H1 (cell line): ENCODE results near the gene ZNF282. TPM values are rescaled to one million over a fixed set of nuclear protein-coding genes. Genes with fewer than 3 reads are reported as not detected.
A peak's percentile ranks its signal among the peaks of the same experiment; 100 is the strongest.

ENCODE experiments used
- CTCF ChIA-PET: fragments of 300-600 bp; sonication (Branson Sonifier 250); formaldehyde crosslinking; loops from one replicate; lab custom pipeline; 2021; ENCODE audit not compliant: partially characterized antibody; lab: Charles Lee
- POLR2A ChIA-PET: fragments of 300-600 bp; sonication (Branson Sonifier 250); formaldehyde crosslinking; loops from one replicate; lab custom pipeline; 2021; ENCODE audit warnings: inconsistent platforms; ENCODE audit not compliant: partially characterized antibody; lab: Charles Lee
- DNase-seq, 2 experiments: peaks; one replicate each; pipeline versions ENCODE4 v3.0.0 to v3.0.0-alpha.2; 2010 to 2022; ENCODE audit warnings: low spot score in 2 of 2, low read depth in 1 of 2, mixed read lengths in 1 of 2
- FAIRE-seq: peaks from 2 replicates; lab custom pipeline; 2011; peaks lifted over from hg19 to GRCh38; lab: Jason Lieb, UNC
- H2AFZ ChIP-seq: 2 replicates; pipeline ENCODE4 v1.8.1; 2012; ENCODE audit warnings: low read length, inconsistent platforms
- H2AK5ac ChIP-seq: 2 replicates; pipeline ENCODE4 v1.6.1; 2013; ENCODE audit warnings: low read depth, low read length
- H2BK120ac ChIP-seq: replicated peaks from 2 replicates; pipeline ENCODE3; 2013; ENCODE audit warnings: low read depth, low read length, inconsistent platforms
- H2BK12ac ChIP-seq: 2 replicates; pipeline ENCODE4 v1.6.1; 2013; ENCODE audit warnings: low read depth, low read length
- H2BK15ac ChIP-seq: 2 replicates; pipeline ENCODE4 v1.6.1; 2013; ENCODE audit warnings: low read length
- H2BK20ac ChIP-seq: 2 replicates; pipeline ENCODE4 v1.6.1; 2013; ENCODE audit warnings: low read length
- H2BK5ac ChIP-seq: 2 replicates; pipeline ENCODE4 v1.6.1; 2013; ENCODE audit warnings: low read depth, low read length
- H3K14ac ChIP-seq: 2 replicates; pipeline ENCODE4 v1.6.1; 2013; ENCODE audit warnings: inconsistent platforms; ENCODE audit not compliant: insufficient read length
- H3K18ac ChIP-seq: 2 replicates; pipeline ENCODE4 v1.6.1; 2013; ENCODE audit warnings: low read length; ENCODE audit errors: extremely low read depth
- H3K23ac ChIP-seq: 2 replicates; pipeline ENCODE4 v1.6.1; 2013; ENCODE audit warnings: inconsistent platforms; ENCODE audit not compliant: insufficient read length
- H3K23me2 ChIP-seq: 2 replicates; pipeline ENCODE4 v1.6.1; 2013; ENCODE audit warnings: low read depth, low read length
- H3K27ac ChIP-seq: 2 replicates; pipeline ENCODE4 v1.6.1; 2011; ENCODE audit warnings: low read depth, low read length, inconsistent platforms
- H3K27me3 ChIP-seq, 4 experiments: replicated peaks in 1 of 4; 1 replicate in 1 of 4; 2 replicates in 3 of 4; pipeline versions ENCODE4 v1.6.1 to v1.8.1; 2011 to 2013; ENCODE audit warnings: low read length in 3 of 4, mild to moderate bottlenecking in 3 of 4, inconsistent platforms in 2 of 4, mixed read lengths in 2 of 4, moderate library complexity in 1 of 4; ENCODE audit not compliant: control insufficient read depth in 3 of 4, insufficient read depth in 3 of 4; ENCODE audit errors: extremely low read depth in 1 of 4
- H3K36me3 ChIP-seq, 4 experiments: 2 replicates each; pipeline versions ENCODE4 v1.6.1 to v1.8.1; 2011 to 2013; ENCODE audit warnings: mild to moderate bottlenecking in 4 of 4, low read length in 3 of 4, moderate library complexity in 2 of 4, control low read depth in 1 of 4, inconsistent platforms in 1 of 4; ENCODE audit not compliant: insufficient read depth in 4 of 4, control insufficient read depth in 2 of 4
- H3K4ac ChIP-seq: replicated peaks from 2 replicates; pipeline ENCODE3; 2013; ENCODE audit warnings: low read length, low read depth, mixed read lengths, inconsistent platforms; ENCODE audit not compliant: insufficient read length
- H3K4me1 ChIP-seq, 4 experiments: replicated peaks in 1 of 4; 1 replicate in 1 of 4; 2 replicates in 3 of 4; pipeline versions ENCODE4 v1.6.1 to v1.8.1; 2011 to 2013; ENCODE audit warnings: low read length in 3 of 4, inconsistent platforms in 2 of 4, mixed read lengths in 1 of 4; ENCODE audit not compliant: insufficient read depth in 4 of 4, control insufficient read depth in 3 of 4
- H3K4me2 ChIP-seq, 2 experiments: 2 replicates each; pipeline versions ENCODE4 v1.6.1 to v1.8.1; 2011 to 2013; ENCODE audit warnings: low read depth in 2 of 2, low read length in 2 of 2, control low read depth in 1 of 2, inconsistent platforms in 1 of 2, mild to moderate bottlenecking in 1 of 2; ENCODE audit not compliant: insufficient read depth in 1 of 2
- H3K4me3 ChIP-seq, 4 experiments: fragments of 200-600, 300-600 bp in 1 of 4; sonication (generic), shearing (Covaris generic), sonication (Bioruptor Twin) in 1 of 4; 2 replicates each; pipeline versions ENCODE4 v1.5.1 to v1.8.1; 2011 to 2016; ENCODE audit warnings: low read length in 4 of 4, low read depth in 3 of 4, control low read depth in 2 of 4, inconsistent platforms in 2 of 4, mild to moderate bottlenecking in 2 of 4, mixed read lengths in 1 of 4, moderate library complexity in 1 of 4; ENCODE audit not compliant: insufficient read depth in 2 of 4; ENCODE audit errors: extremely low read depth in 1 of 4
- H3K56ac ChIP-seq: replicated peaks from 2 replicates; pipeline ENCODE3; 2013; ENCODE audit warnings: low read depth, mild to moderate bottlenecking, mixed read lengths, low read length, inconsistent platforms; ENCODE audit not compliant: insufficient read length
- H3K79me1 ChIP-seq: 2 replicates; pipeline ENCODE4 v1.6.1; 2013; ENCODE audit warnings: low read depth, low read length, control low read depth
- H3K79me2 ChIP-seq, 2 experiments: 2 replicates each; pipeline versions ENCODE4 v1.6.1 to v1.8.1; 2012 to 2013; ENCODE audit warnings: low read length in 2 of 2, mild to moderate bottlenecking in 2 of 2, inconsistent platforms in 1 of 2; ENCODE audit not compliant: insufficient read depth in 2 of 2, control insufficient read depth in 1 of 2
- H3K9ac ChIP-seq, 4 experiments: replicated peaks in 1 of 4; 1 replicate in 1 of 4; 2 replicates in 3 of 4; pipeline versions ENCODE4 v1.6.1 to v1.8.1; 2011 to 2013; ENCODE audit warnings: low read depth in 3 of 4, low read length in 3 of 4, control low read depth in 2 of 4, mild to moderate bottlenecking in 2 of 4, moderate library complexity in 2 of 4, inconsistent platforms in 1 of 4; ENCODE audit errors: extremely low read depth in 1 of 4
- H3K9me3 ChIP-seq, 2 experiments: 2 replicates each; pipeline versions ENCODE4 v1.6.1 to v1.8.1; 2012 to 2013; ENCODE audit warnings: mild to moderate bottlenecking in 2 of 2, moderate library complexity in 2 of 2, control low read depth in 1 of 2, inconsistent platforms in 1 of 2, low read depth in 1 of 2, low read length in 1 of 2, mixed read lengths in 1 of 2; ENCODE audit not compliant: insufficient read depth in 2 of 2
- H4K20me1 ChIP-seq, 2 experiments: replicated peaks in 1 of 2; 2 replicates each; pipeline versions ENCODE3 to v1.8.1; 2011 to 2013; ENCODE audit warnings: inconsistent platforms in 2 of 2, low read length in 2 of 2, mild to moderate bottlenecking in 1 of 2; ENCODE audit not compliant: insufficient read depth in 2 of 2, control insufficient read depth in 1 of 2
- H4K5ac ChIP-seq: 2 replicates; pipeline ENCODE4 v1.6.1; 2013; ENCODE audit warnings: low read length, low read depth, mixed read lengths, inconsistent platforms; ENCODE audit not compliant: insufficient read length
- H4K8ac ChIP-seq: 2 replicates; pipeline ENCODE4 v1.8.0; 2013; ENCODE audit warnings: mild to moderate bottlenecking, moderate library complexity, low read length, inconsistent platforms; ENCODE audit not compliant: insufficient read depth; ENCODE audit errors: extremely low read depth
- H4K91ac ChIP-seq: replicated peaks from 2 replicates; pipeline ENCODE3; 2013; ENCODE audit warnings: low read length, mixed read lengths, inconsistent platforms; ENCODE audit not compliant: insufficient read length
- POLR2AphosphoS5 ChIP-seq: IDR thresholded peaks from 2 replicates; pipeline ENCODE4 v1.6.1; 2011; ENCODE audit warnings: low read depth, low read length
- SP4 ChIP-seq: IDR thresholded peaks from 2 replicates; pipeline ENCODE4 v1.6.1; 2012; ENCODE audit warnings: low read length, inconsistent platforms
- WGBS, 2 experiments: shearing (Covaris generic) in 1 of 2; methylation state at CpG; one replicate each; pipeline versions ENCODE4 v1.1.6 to v1.1.7; 2013 to 2015; ENCODE audit warnings: low lambda C conversion rate in 2 of 2, mixed read lengths in 2 of 2, inconsistent platforms in 1 of 2, low coverage in 1 of 2, missing lambda C conversion rate in 1 of 2; ENCODE audit not compliant: insufficient replicate concordance in 2 of 2, insufficient coverage in 1 of 2, insufficient read length in 1 of 2; ENCODE audit errors: extremely low coverage in 1 of 2, missing lambda C conversion rate in 1 of 2; 5-methylcytosine and 5-hydroxymethylcytosine counted together
- polyA plus RNA-seq, 7 experiments: library from polyadenylated mRNA; depleted of rRNA in 3 of 7; stranded (reverse) in 5 of 7; unstranded in 2 of 7; fragments of >200 nt in 5 of 7; fragments of 200-250 nt in 2 of 7; gene quantifications; 1 replicate in 5 of 7; 2 replicates in 1 of 7; 4 replicates in 1 of 7; pipeline versions ENCODE4 v1.2.1 to v1.2.3, GENCODE V29; 2011 to 2013; ENCODE audit warnings: missing spikeins in 2 of 7, mixed read lengths in 2 of 7
- total RNA-seq: library from RNA; stranded (reverse); fragmentation: NEBNext Ultra II Directional; extraction: Animal tissue kit (Norgen Biotek cat#: 25700); gene quantifications from 2 replicates; pipeline ENCODE4 v1.2.1, GENCODE V29; 2021

Gene ZNF282
- total and polyA plus RNA-seq, 2 of the 8 experiments (the other 6 are each of a cell fraction or from before 2014, with no cell fraction given) = 16.9 to 36.3 TPM

DNA sequence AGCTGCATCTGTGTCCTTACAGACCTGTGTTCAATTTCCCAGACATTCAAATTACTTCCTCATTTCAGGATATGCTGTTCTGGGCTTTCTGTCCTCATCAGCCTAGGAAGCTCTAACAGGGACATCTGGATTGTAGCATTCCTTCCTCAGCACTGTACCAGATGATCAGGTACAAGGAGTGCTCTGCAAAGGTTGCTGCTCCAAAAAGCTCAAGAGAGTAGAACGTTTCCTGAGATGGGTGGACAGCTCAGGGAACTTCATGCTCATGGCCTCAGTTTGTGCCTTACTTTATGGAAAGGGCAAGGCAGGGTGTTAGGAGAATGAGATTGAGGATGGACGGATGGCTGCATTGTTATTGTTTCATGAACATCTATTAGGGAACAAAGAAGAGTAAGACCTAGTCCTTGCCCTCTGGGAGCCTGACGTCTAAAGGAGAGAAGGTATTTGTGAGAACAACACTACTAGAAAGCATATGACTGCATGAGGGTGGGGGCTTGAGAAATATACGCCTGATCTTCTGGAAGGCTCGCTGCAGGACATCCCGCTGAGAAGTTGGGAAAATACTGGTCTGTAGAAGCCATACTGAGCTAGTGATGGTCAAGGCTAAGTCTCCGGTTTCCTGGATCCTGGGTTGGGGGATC, 33.6 kb downstream of the ZNF282 start:
- Histone ChIP-seq H3K56ac (no peak overlapping the region), H2AK5ac (no peak overlapping the region), H3K4me1 (no peaks in the 10 kb centered on the region; a peak in 1 of 7 replicates), H3K23ac (no peak overlapping the region), H3K79me1 (no peaks in the 10 kb centered on the region), H3K23me2 (0 out of 2 replicates have a peak, but pooled peaks cover 4% of the 10 kb centered on the region), H3K4ac (no peak overlapping the region), H4K5ac (no peak overlapping the region), H3K79me2 (no peaks in the 10 kb centered on the region)
- WGBS, 2 experiments = 81% methylated on average over 7 of the region's 7 CpGs; no CpG with 5 or more reads in 1 of the 2 experiments
- no peak for FAIRE-seq
- TF ChIP-seq POLR2AphosphoS5 = 0 out of 2 replicates have a peak, but pooled peaks have one; percentile 5
- TF ChIP-seq SP4 = no peak
- TF ChIP-seq, all 59 proteins: peak for 1
- Histone ChIP-seq H3K9me3 (no peaks in the 10 kb centered on the region), H3K27me3 (no peaks in the 10 kb centered on the region), H3K36me3 (peaks cover 0 to 10% (median 4%) of the 10 kb centered on the region in 4 experiments; a peak in 6 of 8 replicates), H3K4me2 (no peak overlapping the region), H2BK12ac (no peak overlapping the region), H4K8ac (no peak overlapping the region), H3K18ac (no peak overlapping the region), H3K4me3 (no peak overlapping the region), H2BK120ac (no peak overlapping the region), H4K20me1 (peaks cover 0 to 3% of the 10 kb centered on the region in 2 experiments), H4K91ac (no peak overlapping the region), H2BK20ac (no peak overlapping the region), H3K14ac (no peak overlapping the region), H2BK15ac (no peak overlapping the region), H3K27ac (no peak overlapping the region), H3K9ac (no peak overlapping the region; a peak in 2 of 7 replicates), H2BK5ac (no peak overlapping the region; the same call in 1 of the 2 replicates), H2AFZ (no peak overlapping the region)
- CTCF ChIA-PET = interaction anchor here (0.9 to 2.3 kb wide), 4 partner anchors 19 to 109 kb away, joined by 3 to 5 read pairs (median 3); partner anchors contain the start of gene ZNF282
- POLR2A ChIA-PET = interaction anchor here (0.6 to 2.1 kb wide), 9 partner anchors 8 to 56 kb away, joined by 3 to 12 read pairs (median 5); partner anchors contain the start of gene ZNF282
- no peak for DNase-seq
